Mammary epithelial cell (primary cell): ENCODE measurements around the gene ALPK3.

ENCODE experiments used
- EZH2 ChIP-seq: IDR thresholded peaks from 2 replicates; pipeline ENCODE4 v1.6.1; 2012; ENCODE audit warnings: low read length, inconsistent platforms, borderline replicate concordance
- TF ChIP-seq, protein P1 (sequence below), 2 donors: IDR thresholded peaks in 1 of 2; conservative IDR thresholded peaks in 1 of 2; 2 replicates each; pipeline ENCODE4 v1.5.1; 2011 to 2012; ENCODE audit warnings: inconsistent platforms in 2 of 2, low read length in 2 of 2, mild to moderate bottlenecking in 2 of 2, control low read depth in 1 of 2, low read depth in 1 of 2; ENCODE audit not compliant: insufficient read depth in 1 of 2; ENCODE audit errors: extremely low read depth in 1 of 2

DNA sequence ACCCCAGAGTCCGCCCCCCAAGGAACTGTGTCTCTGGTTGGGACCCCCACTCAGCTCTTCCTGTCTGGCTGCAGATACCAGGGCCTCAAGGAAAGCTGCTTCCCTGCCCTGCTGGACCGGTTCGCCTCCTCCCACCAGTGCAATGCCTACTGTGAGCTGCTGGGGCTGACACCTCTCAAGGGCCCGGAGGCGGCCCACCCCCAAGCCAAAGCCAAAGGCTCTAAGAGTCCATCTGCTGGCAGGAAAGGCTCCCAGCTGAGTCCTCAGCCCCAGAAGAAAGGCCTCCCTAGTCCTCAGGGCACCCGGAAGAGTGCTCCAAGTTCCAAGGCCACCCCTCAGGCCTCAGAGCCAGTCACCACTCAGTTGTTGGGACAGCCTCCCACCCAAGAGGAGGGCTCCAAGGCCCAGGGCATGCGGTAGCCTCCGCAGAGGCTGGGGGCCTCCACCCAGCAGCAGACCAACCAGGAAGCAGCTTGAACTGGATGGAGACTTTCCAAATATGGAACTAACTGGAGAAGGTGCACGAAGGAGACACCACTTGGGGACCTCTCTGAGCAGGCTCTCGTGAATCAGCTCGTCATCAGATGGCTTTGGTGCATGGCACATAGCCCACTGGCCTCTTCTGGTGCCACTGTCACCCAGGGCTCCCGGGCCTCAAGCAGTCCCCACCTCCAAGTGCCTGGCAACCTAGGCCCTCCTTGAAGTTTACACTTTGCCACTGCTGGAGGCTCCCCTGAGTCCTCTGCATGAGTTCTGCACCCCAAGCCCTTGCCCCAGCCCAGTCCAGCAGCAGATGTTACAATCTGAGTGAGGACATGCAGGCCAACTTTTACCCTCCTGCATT lies 51.1 kb downstream of the ALPK3 start:
- TF ChIP-seq, protein P1, sequence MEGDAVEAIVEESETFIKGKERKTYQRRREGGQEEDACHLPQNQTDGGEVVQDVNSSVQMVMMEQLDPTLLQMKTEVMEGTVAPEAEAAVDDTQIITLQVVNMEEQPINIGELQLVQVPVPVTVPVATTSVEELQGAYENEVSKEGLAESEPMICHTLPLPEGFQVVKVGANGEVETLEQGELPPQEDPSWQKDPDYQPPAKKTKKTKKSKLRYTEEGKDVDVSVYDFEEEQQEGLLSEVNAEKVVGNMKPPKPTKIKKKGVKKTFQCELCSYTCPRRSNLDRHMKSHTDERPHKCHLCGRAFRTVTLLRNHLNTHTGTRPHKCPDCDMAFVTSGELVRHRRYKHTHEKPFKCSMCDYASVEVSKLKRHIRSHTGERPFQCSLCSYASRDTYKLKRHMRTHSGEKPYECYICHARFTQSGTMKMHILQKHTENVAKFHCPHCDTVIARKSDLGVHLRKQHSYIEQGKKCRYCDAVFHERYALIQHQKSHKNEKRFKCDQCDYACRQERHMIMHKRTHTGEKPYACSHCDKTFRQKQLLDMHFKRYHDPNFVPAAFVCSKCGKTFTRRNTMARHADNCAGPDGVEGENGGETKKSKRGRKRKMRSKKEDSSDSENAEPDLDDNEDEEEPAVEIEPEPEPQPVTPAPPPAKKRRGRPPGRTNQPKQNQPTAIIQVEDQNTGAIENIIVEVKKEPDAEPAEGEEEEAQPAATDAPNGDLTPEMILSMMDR (conservative IDR thresholded peaks at IDR 0.05 in 1 of 2, IDR thresholded peaks at IDR 0.05 in 1 of 2; ENCODE audit: extremely low read depth in 1 of 2, insufficient read depth in 1 of 2, low read depth in 1 of 2, low read length in 2 of 2), result no peak
- no peak for TF ChIP-seq EZH2
